ENCODE data around the gene NNT. TPM values are rescaled to one million over a fixed set of nuclear protein-coding genes. Genes with fewer than 3 reads are reported as not detected.

NNT gene
- polyA plus RNA-seq, 3 donors = 124 to 128 (median 126) TPM

- DNase-seq (ENCODE audit: low read depth in 3 of 3, low spot score in 2 of 3) = no peak
Observed at GRCh38 chr5:43620944-43621505, 18.0 kb downstream of the NNT start.

- no peak for DNase-seq (ENCODE audit: low read depth in 3 of 3, low spot score in 2 of 3)
Observed at GRCh38 chr5:43622074-43622473, 19.1 kb downstream of the NNT start.

GRCh38 chr5:43623048-43623680 is 20.2 kb downstream of the NNT start:
- DNase-seq (ENCODE audit: low read depth in 3 of 3, low spot score in 2 of 3) = no peak

GRCh38 chr5:43627028-43627427 is 24.0 kb downstream of the NNT start:
- no peak for DNase-seq (ENCODE audit: low read depth in 3 of 3, low spot score in 2 of 3)

GRCh38 chr5:43631182-43631910 is 28.4 kb downstream of the NNT start:
- peak; percentile 49 to 56 (median 52) for DNase-seq (ENCODE audit: low read depth in 3 of 3, low spot score in 2 of 3)

GRCh38 chr5:43634621-43635020 is 31.6 kb downstream of the NNT start:
- no peak for DNase-seq (ENCODE audit: low read depth in 3 of 3, low spot score in 2 of 3)

GRCh38 chr5:43635374-43635773 is 32.4 kb downstream of the NNT start:
- no peak for DNase-seq (ENCODE audit: low read depth in 3 of 3, low spot score in 2 of 3)

- DNase-seq (ENCODE audit: low read depth in 3 of 3, low spot score in 2 of 3) = no peak
Observed at GRCh38 chr5:43636076-43636475, 33.1 kb downstream of the NNT start.

GRCh38 chr5:43637416-43637815 is 34.4 kb downstream of the NNT start:
- DNase-seq (ENCODE audit: low read depth in 3 of 3, low spot score in 2 of 3) = no peak

- no peak for DNase-seq (ENCODE audit: low read depth in 3 of 3, low spot score in 2 of 3)
Observed at GRCh38 chr5:43638107-43638506, 35.1 kb downstream of the NNT start.

- DNase-seq (ENCODE audit: low read depth in 3 of 3, low spot score in 2 of 3) = no peak
Observed at GRCh38 chr5:43638546-43638945, 35.6 kb downstream of the NNT start.

- DNase-seq (ENCODE audit: low read depth in 3 of 3, low spot score in 2 of 3) = no peak
Observed at GRCh38 chr5:43639566-43639965, 36.6 kb downstream of the NNT start.

- no peak for DNase-seq (ENCODE audit: low read depth in 3 of 3, low spot score in 2 of 3)
Observed at GRCh38 chr5:43642428-43642827, 39.4 kb downstream of the NNT start.

GRCh38 chr5:43643327-43643726 is 40.3 kb downstream of the NNT start:
- DNase-seq (ENCODE audit: low read depth in 3 of 3, low spot score in 2 of 3) = no peak

- DNase-seq (ENCODE audit: low read depth in 3 of 3, low spot score in 2 of 3) = no peak
Observed at GRCh38 chr5:43643750-43644149, 40.8 kb downstream of the NNT start.

GRCh38 chr5:43646992-43647391 is 44.0 kb downstream of the NNT start:
- DNase-seq (ENCODE audit: low read depth in 3 of 3, low spot score in 2 of 3) = no peak

GRCh38 chr5:43647789-43648188 is 44.8 kb downstream of the NNT start:
- no peak for DNase-seq (ENCODE audit: low read depth in 3 of 3, low spot score in 2 of 3)

GRCh38 chr5:43648499-43649124 is 45.6 kb downstream of the NNT start:
- DNase-seq (ENCODE audit: low read depth in 3 of 3, low spot score in 2 of 3) = no peak

GRCh38 chr5:43649256-43649655 is 46.3 kb downstream of the NNT start:
- no peak for DNase-seq (ENCODE audit: low read depth in 3 of 3, low spot score in 2 of 3)

- no peak for DNase-seq (ENCODE audit: low read depth in 3 of 3, low spot score in 2 of 3)
Observed at GRCh38 chr5:43652537-43653302, 49.7 kb downstream of the NNT start.

GRCh38 chr5:43658509-43658908 is 55.5 kb downstream of the NNT start:
- DNase-seq (ENCODE audit: low read depth in 3 of 3, low spot score in 2 of 3) = no peak
